Suprapubic skin (tissue), 3 donors: ENCODE measurements around the gene ARX.

ENCODE experiments used
- CTCF ChIP-seq, 2 donors: fragments of 200-600 bp in 1 of 2; fragments of 450-650 bp in 1 of 2; sonication (generic) in 1 of 2; IDR thresholded peaks; one replicate each; pipeline ENCODE4 v1.5.1; 2016 to 2019; ENCODE audit warnings: antibody characterized with exemption in 2 of 2, mild to moderate bottlenecking in 1 of 2, moderate library complexity in 1 of 2
- POLR2AphosphoS5 ChIP-seq, 3 donors: sonication (generic); formaldehyde crosslinking; IDR thresholded peaks; one replicate each; pipeline ENCODE4 v1.6.1; 2017; ENCODE audit warnings: antibody characterized with exemption in 3 of 3

GRCh38 chrX:24983931-24984330 is 31.8 kb downstream of the ARX start:
- TF ChIP-seq CTCF (IDR thresholded peaks at IDR 0.05) (no peak), POLR2AphosphoS5 (IDR thresholded peaks at IDR 0.05) (no peak)
